A549 treated with DMSO at 1 μM for 4 hours (cell line): Measurements from ENCODE around the gene FGD1. TPM values are rescaled to one million over a fixed set of nuclear protein-coding genes. Genes with fewer than 3 reads are reported as not detected.

ENCODE experiments used
- total RNA-seq: library from RNA; stranded (reverse); fragments of 200-300 nt; extraction: Qiagen RNA extraction; gene quantifications from 5 replicates; pipeline ENCODE4 v1.2.3, GENCODE V29; 2022; ENCODE audit warnings: low read depth

Gene FGD1
- total RNA-seq = 5.8 to 9.9 TPM (median 7.7 TPM) in 5 replicates

DNA sequence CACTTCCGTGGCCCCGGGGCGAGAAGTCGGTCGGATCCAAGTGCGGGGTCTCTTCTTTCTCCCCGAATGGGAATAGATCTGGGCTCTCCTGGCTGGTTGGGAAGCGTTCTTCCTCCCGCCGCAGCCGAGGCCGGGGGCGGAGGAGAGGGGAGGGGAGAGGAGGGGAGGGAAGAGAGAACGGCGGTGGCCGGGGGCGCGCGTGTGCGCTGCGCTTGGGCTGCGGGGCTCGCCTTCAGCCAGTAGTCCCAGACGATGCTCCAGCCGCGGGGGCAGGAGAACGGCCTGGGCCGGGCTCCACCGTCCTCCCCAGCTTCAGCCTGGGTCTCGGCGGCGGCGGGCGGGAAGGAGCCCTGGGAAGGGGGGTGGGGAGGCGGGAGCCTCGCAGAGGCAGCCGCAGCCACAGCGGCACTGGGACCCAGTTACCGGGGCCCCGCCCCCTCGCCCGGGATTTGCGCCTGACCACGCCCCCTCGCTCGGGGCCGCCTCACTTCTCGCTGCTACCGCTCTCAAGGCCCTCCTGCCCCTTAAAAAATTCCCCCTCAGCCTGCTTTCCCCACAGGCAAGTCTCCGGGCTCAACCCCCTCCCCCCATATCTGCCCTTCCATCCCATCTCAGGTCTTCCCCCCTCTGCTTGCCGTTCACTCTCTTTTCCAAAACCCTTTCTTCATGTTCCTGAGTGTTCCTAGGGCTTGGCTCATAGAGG is at the start of gene FGD1:
FGD1 (minus strand) TSS at position 421 of the 703 bp plus-strand sequence. CDS start 802 bp downstream, outside the sequence.

DNA sequence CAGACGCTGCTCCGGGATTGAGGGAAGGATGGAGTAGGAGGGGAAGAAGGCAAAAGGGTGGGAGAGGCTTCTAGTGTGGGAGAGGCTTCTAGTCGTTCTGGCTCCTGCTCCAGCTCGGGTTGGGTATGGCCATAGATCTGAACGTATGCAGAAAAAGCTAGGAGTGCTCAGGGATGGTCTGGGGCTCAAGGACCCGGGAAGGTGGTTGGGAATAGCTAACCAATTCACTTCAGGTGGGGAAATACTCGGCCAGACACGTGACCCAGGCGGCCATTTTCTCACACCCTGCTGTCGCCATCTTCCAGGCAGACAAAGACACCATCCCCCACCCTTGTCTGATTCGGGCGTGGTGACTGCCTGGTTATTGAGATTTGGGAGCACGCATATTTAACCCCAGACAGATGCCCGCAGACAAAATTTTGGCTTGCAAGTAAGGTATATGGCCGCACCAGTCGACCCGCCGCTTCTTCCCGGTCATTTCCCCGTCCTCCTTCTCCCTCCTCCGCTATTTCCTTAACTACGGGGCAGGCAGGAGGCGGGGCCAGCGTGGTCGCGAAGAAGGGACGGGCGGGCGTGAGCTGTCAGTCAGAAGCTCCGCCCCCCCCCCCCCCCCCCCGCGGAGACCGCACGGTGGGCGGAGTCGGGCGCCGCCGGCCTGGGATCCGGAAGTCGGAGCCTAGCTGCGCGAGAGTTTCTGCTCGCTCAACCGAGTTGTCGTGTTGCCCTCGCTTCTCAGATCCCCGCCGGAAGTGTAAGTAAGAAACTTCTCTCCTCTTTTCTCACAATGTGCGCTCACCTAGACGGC is 33.7 kb upstream of the FGD1 start, which contains the start of gene GNL3L:
GNL3L (plus strand) TSS at position 668 of the 805 bp plus-strand sequence. CDS start 2,348 bp downstream, outside the sequence.

DNA sequence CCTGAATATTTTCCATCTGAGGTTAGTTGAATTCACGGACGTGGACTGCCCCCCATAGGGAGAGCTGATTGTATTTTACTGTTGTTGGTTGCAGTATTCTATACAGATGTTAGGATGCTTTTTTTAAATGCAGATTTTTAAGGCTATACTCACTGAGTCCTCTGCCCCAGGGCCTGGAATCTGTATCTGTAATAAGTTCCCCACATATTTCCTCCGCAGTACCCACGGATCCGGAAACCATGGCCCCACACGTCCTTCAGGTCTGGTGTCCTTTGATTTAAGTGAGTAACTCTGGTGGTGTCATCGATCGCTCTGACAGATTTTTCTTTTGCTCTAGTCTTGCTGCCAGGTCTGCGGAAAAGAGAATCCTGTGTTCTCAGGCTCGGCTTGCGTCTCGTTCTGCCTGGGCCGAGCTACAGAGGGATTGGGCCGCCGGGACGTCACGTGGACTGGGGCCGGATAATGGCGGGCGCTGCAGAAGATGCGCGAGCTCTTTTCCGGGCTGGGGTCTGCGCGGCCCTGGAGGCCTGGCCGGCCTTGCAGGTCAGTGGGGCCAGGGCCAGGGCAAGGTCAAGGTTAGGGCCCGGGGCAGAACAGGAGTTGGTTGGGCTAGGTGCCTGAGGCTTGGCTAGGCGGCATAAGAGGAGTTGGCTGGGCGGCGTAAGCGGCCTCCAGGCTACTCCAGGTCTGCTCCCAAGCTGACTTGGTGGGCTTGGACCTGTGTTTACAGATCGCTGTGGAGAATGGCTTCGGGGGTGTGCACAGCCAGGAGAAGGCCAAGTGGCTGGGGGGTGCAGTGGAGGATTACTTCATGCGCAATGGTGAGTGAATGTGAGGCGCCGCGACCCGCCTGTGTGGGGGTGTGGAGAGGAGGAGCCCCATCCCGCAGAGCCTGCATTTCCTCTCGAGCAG is 55.8 kb downstream of the FGD1 start, which contains the start of gene TSR2:
TSR2 (plus strand) TSS at position 445 of the 912 bp plus-strand sequence; CDS start at position 463, 18 bp downstream.

Other genes starting within 250 kb of the FGD1 start
- gene WNK3, start 138.2 kb downstream of the FGD1 start, total RNA-seq = 0.01 TPM in 2 of 5 replicates, not detected in the others
- gene TSR2, start 55.8 kb downstream of the FGD1 start, total RNA-seq = 53.6 to 58.3 TPM (median 55.9 TPM) in 5 replicates
- gene GNL3L, start 34.0 kb upstream of the FGD1 start, total RNA-seq = 19.9 to 25.7 TPM (median 24.1 TPM) in 5 replicates